H9 (cell line): ENCODE data around the gene HEATR5A. TPM values are rescaled to one million over a fixed set of nuclear protein-coding genes. Genes with fewer than 3 reads are reported as not detected.

Source experiments
- DNase-seq: peaks from one replicate; pipeline ENCODE4 v3.0.0-alpha.2; 2017
- H2AFZ ChIP-seq: one replicate; pipeline ENCODE4 v1.6.1; 2013; ENCODE audit warnings: mild to moderate bottlenecking, low read length, control low read depth, moderate library complexity
- H2AK5ac ChIP-seq: 2 replicates; pipeline ENCODE4 v1.6.1; 2013; ENCODE audit warnings: low read length, control low read depth, mixed read lengths; ENCODE audit not compliant: insufficient read length
- H2BK120ac ChIP-seq: one replicate; pipeline ENCODE4 v1.6.1; 2013; ENCODE audit warnings: low read depth, mild to moderate bottlenecking, low read length, control low read depth, inconsistent platforms; ENCODE audit not compliant: poor library complexity, severe bottlenecking
- H2BK12ac ChIP-seq: 2 replicates; pipeline ENCODE4 v1.6.1; 2013; ENCODE audit warnings: low read length, control low read depth, mixed read lengths, low read depth; ENCODE audit not compliant: insufficient read length
- H2BK15ac ChIP-seq: 2 replicates; pipeline ENCODE4 v1.6.1; 2013; ENCODE audit warnings: low read depth, low read length, control low read depth
- H2BK20ac ChIP-seq: one replicate; pipeline ENCODE4 v1.6.1; 2013; ENCODE audit warnings: low read depth, mild to moderate bottlenecking, low read length, control low read depth, inconsistent platforms; ENCODE audit not compliant: poor library complexity, severe bottlenecking
- H2BK5ac ChIP-seq: 2 replicates; pipeline ENCODE4 v1.6.1; 2013; ENCODE audit warnings: low read length, control low read depth, mixed read lengths; ENCODE audit not compliant: insufficient read length
- H3K14ac ChIP-seq: 2 replicates; pipeline ENCODE4 v1.6.1; 2013; ENCODE audit warnings: low read length, control low read depth; ENCODE audit not compliant: insufficient read depth
- H3K18ac ChIP-seq: 2 replicates; pipeline ENCODE4 v1.6.1; 2013; ENCODE audit warnings: low read depth, mild to moderate bottlenecking, mixed read lengths, low read length, control low read depth; ENCODE audit not compliant: insufficient read length
- H3K23ac ChIP-seq: 2 replicates; pipeline ENCODE4 v1.6.1; 2013; ENCODE audit warnings: low read length, control low read depth, mixed read lengths, low read depth; ENCODE audit not compliant: insufficient read length
- H3K23me2 ChIP-seq: 2 replicates; pipeline ENCODE4 v1.6.1; 2013; ENCODE audit warnings: low read depth, mild to moderate bottlenecking, mixed read lengths, low read length, control low read depth; ENCODE audit not compliant: insufficient read length, poor library complexity, severe bottlenecking
- H3K27ac ChIP-seq: 2 replicates; pipeline ENCODE4 v1.5.1; 2013; ENCODE audit warnings: low read length, control low read depth, mixed read lengths, low read depth; ENCODE audit not compliant: insufficient read length
- H3K27me3 ChIP-seq: 2 replicates; pipeline ENCODE4 v1.6.1; 2013; ENCODE audit warnings: low read length, control low read depth, inconsistent platforms; ENCODE audit not compliant: insufficient read depth
- H3K4ac ChIP-seq: 2 replicates; pipeline ENCODE4 v1.6.1; 2013; ENCODE audit warnings: low read depth, mild to moderate bottlenecking, control low read depth, inconsistent platforms, low read length, moderate library complexity
- H3K4me1 ChIP-seq: 2 replicates; pipeline ENCODE4 v1.6.1; 2013; ENCODE audit warnings: low read length, control low read depth, inconsistent platforms; ENCODE audit not compliant: insufficient read depth
- H3K4me2 ChIP-seq: 2 replicates; pipeline ENCODE4 v1.6.1; 2013; ENCODE audit warnings: low read length, control low read depth, mixed read lengths; ENCODE audit not compliant: insufficient read length, insufficient read depth
- H3K56ac ChIP-seq: 2 replicates; pipeline ENCODE4 v1.6.1; 2013; ENCODE audit warnings: low read depth, mild to moderate bottlenecking, mixed read lengths, low read length, control low read depth; ENCODE audit not compliant: insufficient read length
- H3K79me1 ChIP-seq: 2 replicates; pipeline ENCODE4 v1.6.1; 2013; ENCODE audit warnings: low read depth, mild to moderate bottlenecking, moderate library complexity, low read length, control low read depth, inconsistent platforms; ENCODE audit not compliant: insufficient read depth, poor library complexity, severe bottlenecking
- H3K79me2 ChIP-seq: 2 replicates; pipeline ENCODE4 v1.6.1; 2013; ENCODE audit warnings: low read length, control low read depth, inconsistent platforms; ENCODE audit not compliant: insufficient read depth
- H3K9ac ChIP-seq: 2 replicates; pipeline ENCODE4 v1.6.1; 2013; ENCODE audit warnings: low read length, control low read depth, mixed read lengths; ENCODE audit not compliant: insufficient read length; ENCODE audit errors: extremely low read depth
- H3K9me3 ChIP-seq: one replicate; pipeline ENCODE4 v1.6.1; 2013; ENCODE audit warnings: low read depth, low read length, inconsistent platforms; ENCODE audit not compliant: control insufficient read depth
- H3T11ph ChIP-seq: one replicate; pipeline ENCODE4 v1.6.1; 2013; ENCODE audit warnings: mild to moderate bottlenecking, low read length, control low read depth, inconsistent platforms
- H4K20me1 ChIP-seq: one replicate; pipeline ENCODE4 v1.6.1; 2013; ENCODE audit not compliant: control insufficient read depth, insufficient read length, insufficient read depth
- H4K5ac ChIP-seq: 2 replicates; pipeline ENCODE4 v1.6.1; 2013; ENCODE audit warnings: low read depth, mild to moderate bottlenecking, mixed read lengths, low read length, control low read depth; ENCODE audit not compliant: insufficient read length
- H4K8ac ChIP-seq: replicated peaks from 2 replicates; pipeline ENCODE4 v1.6.1; 2013; ENCODE audit warnings: low read length, control low read depth, mixed read lengths, low read depth; ENCODE audit not compliant: insufficient read length
- H4K91ac ChIP-seq: 2 replicates; pipeline ENCODE4 v1.6.1; 2013; ENCODE audit warnings: low read depth, mild to moderate bottlenecking, moderate library complexity, mixed read lengths, low read length, control low read depth; ENCODE audit not compliant: insufficient read length
- H3K27ac Mint-ChIP-seq, 3 experiments: 2 replicates in 2 of 3; 3 replicates in 1 of 3; pipeline ENCODE4 v1.8.0; 2020 to 2021; ENCODE audit warnings: mixed read lengths in 3 of 3, mild to moderate bottlenecking in 1 of 3, moderate library complexity in 1 of 3
- H3K27me3 Mint-ChIP-seq: 2 replicates; pipeline ENCODE4 v1.8.0; 2021; ENCODE audit warnings: low read depth, mild to moderate bottlenecking, moderate library complexity, mixed read lengths
- H3K36me3 Mint-ChIP-seq, 3 experiments: 2 replicates in 2 of 3; 3 replicates in 1 of 3; pipeline ENCODE4 v1.8.0; 2020 to 2021; ENCODE audit warnings: low read depth in 3 of 3, mixed read lengths in 3 of 3; ENCODE audit not compliant: insufficient read depth in 1 of 3
- H3K4me1 Mint-ChIP-seq, 2 experiments: 2 replicates each; pipeline ENCODE4 v1.8.0; 2020; ENCODE audit warnings: mixed read lengths in 2 of 2
- H3K4me3 Mint-ChIP-seq, 2 experiments: 2 replicates in 1 of 2; 3 replicates in 1 of 2; pipeline ENCODE4 v1.8.0; 2020 to 2021; ENCODE audit warnings: mild to moderate bottlenecking in 2 of 2, mixed read lengths in 2 of 2, moderate library complexity in 1 of 2
- H3K9me3 Mint-ChIP-seq, 2 experiments: 2 replicates in 1 of 2; 3 replicates in 1 of 2; pipeline ENCODE4 v1.8.0; 2020; ENCODE audit warnings: mild to moderate bottlenecking in 2 of 2, mixed read lengths in 2 of 2, moderate library complexity in 1 of 2
- CTCF ChIP-seq: fragments of 200-600 bp; sonication (generic); conservative IDR thresholded peaks from 3 replicates; pipeline ENCODE4 v1.8.0; 2021; ENCODE audit warnings: antibody characterized with exemption, mild to moderate bottlenecking
- WGBS: extraction: QIAGEN DNeasy Blood & Tissue Kit; methylation state at CpG from one replicate; pipeline ENCODE4 v1.1.7; 2013; ENCODE audit warnings: missing lambda C conversion rate, low lambda C conversion rate, mixed read lengths; ENCODE audit not compliant: insufficient read length; ENCODE audit errors: extremely low coverage; 5-methylcytosine and 5-hydroxymethylcytosine counted together
- total RNA-seq: library from RNA; stranded (reverse); gene quantifications from 2 replicates; pipeline ENCODE4 v1.2.1, GENCODE V29; 2021

HEATR5A gene
- total RNA-seq, 1 experiment from 2014 or later, result 21.2 TPM

DNA sequence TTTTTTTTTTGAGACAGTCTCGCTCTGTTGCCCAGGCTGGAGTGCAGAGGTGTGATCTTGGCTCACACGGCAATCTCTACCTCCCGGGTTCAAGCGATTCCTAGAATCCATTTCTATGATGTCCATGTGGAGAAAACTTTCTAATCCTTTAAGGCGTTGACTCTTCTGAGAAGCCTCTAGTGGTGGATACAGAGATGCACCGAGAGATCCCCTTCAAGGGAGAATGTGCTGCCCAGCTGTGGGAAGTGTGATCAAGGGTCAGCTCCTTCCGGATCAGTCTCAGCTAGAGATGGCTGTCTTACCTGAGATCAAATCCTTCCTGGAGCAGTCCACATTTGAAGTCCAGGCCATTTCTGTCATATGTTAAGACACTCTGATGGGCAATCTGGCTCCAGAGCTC, 120.1 kb downstream of the HEATR5A start:
- no peaks in the 10 kb centered on the region for H4K20me1 ChIP-seq
- H3T11ph ChIP-seq, result no peak overlapping the region
- H2BK120ac ChIP-seq, result no peak overlapping the region
- no peaks in the 10 kb centered on the region for H3K27me3 ChIP-seq
- no peaks in the 10 kb centered on the region for H3K9me3 Mint-ChIP-seq
- no peak overlapping the region for H2AK5ac ChIP-seq
- H2BK12ac ChIP-seq, result no peak overlapping the region
- H4K8ac ChIP-seq, result no peak overlapping the region
- no peak overlapping the region for H3K27ac ChIP-seq
- no peaks in the 10 kb centered on the region for H3K79me1 ChIP-seq
- no peak overlapping the region for H3K56ac ChIP-seq
- no peak overlapping the region for H3K14ac ChIP-seq
- no peak overlapping the region for H2BK20ac ChIP-seq
- H2AFZ ChIP-seq, result no peak overlapping the region
- no peak overlapping the region for H3K4ac ChIP-seq
- no peaks in the 10 kb centered on the region for H3K4me1 ChIP-seq
- H2BK15ac ChIP-seq, result no peak overlapping the region
- WGBS, result no CpG with 5 or more reads among the region's 7 CpGs
- H3K79me2 ChIP-seq, result no peaks in the 10 kb centered on the region
- no peak overlapping the region for H3K4me2 ChIP-seq
- no peak overlapping the region for H3K18ac ChIP-seq
- peak overlapping the region in 1 of 3 experiments; percentile 34; a peak in 2 of 7 replicates for H3K27ac Mint-ChIP-seq
- no peak overlapping the region for H3K23ac ChIP-seq
- H2BK5ac ChIP-seq, result no peak overlapping the region
- peak; percentile 41 for DNase-seq
- H3K4me1 Mint-ChIP-seq, result peaks cover 0 to 4% of the 10 kb centered on the region in 2 experiments; a peak in 2 of 4 replicates
- H3K9me3 ChIP-seq, result no peaks in the 10 kb centered on the region
- peak; percentile 53; the same call in 2 of the 3 replicates for TF ChIP-seq CTCF
- H3K4me3 Mint-ChIP-seq, result no peak overlapping the region
- no peak overlapping the region for H3K9ac ChIP-seq
- no peaks in the 10 kb centered on the region for H3K23me2 ChIP-seq
- no peak overlapping the region for H4K5ac ChIP-seq
- H3K36me3 Mint-ChIP-seq, result peaks cover 4 to 20% (median 8%) of the 10 kb centered on the region in 3 experiments; a peak in 6 of 7 replicates
- no peak overlapping the region for H4K91ac ChIP-seq
- H3K27me3 Mint-ChIP-seq, result no peaks in the 10 kb centered on the region
